ENCODE measurements around the gene RCN1.

- TF ChIP-seq, protein P1, sequence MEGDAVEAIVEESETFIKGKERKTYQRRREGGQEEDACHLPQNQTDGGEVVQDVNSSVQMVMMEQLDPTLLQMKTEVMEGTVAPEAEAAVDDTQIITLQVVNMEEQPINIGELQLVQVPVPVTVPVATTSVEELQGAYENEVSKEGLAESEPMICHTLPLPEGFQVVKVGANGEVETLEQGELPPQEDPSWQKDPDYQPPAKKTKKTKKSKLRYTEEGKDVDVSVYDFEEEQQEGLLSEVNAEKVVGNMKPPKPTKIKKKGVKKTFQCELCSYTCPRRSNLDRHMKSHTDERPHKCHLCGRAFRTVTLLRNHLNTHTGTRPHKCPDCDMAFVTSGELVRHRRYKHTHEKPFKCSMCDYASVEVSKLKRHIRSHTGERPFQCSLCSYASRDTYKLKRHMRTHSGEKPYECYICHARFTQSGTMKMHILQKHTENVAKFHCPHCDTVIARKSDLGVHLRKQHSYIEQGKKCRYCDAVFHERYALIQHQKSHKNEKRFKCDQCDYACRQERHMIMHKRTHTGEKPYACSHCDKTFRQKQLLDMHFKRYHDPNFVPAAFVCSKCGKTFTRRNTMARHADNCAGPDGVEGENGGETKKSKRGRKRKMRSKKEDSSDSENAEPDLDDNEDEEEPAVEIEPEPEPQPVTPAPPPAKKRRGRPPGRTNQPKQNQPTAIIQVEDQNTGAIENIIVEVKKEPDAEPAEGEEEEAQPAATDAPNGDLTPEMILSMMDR (conservative IDR thresholded peaks at IDR 0.05; ENCODE audit: low read length) = no peak
- no peak for TF ChIP-seq EZH2phosphoT487 (IDR thresholded peaks at IDR 0.05; ENCODE audit: borderline replicate concordance, low read depth, low read length)
Observed at GRCh38 chr11:32062540-32062939, 28.3 kb upstream of the RCN1 start.

All from OCI-LY7 (cell line).